ENCODE measurements around the gene TRIM40.

DNA sequence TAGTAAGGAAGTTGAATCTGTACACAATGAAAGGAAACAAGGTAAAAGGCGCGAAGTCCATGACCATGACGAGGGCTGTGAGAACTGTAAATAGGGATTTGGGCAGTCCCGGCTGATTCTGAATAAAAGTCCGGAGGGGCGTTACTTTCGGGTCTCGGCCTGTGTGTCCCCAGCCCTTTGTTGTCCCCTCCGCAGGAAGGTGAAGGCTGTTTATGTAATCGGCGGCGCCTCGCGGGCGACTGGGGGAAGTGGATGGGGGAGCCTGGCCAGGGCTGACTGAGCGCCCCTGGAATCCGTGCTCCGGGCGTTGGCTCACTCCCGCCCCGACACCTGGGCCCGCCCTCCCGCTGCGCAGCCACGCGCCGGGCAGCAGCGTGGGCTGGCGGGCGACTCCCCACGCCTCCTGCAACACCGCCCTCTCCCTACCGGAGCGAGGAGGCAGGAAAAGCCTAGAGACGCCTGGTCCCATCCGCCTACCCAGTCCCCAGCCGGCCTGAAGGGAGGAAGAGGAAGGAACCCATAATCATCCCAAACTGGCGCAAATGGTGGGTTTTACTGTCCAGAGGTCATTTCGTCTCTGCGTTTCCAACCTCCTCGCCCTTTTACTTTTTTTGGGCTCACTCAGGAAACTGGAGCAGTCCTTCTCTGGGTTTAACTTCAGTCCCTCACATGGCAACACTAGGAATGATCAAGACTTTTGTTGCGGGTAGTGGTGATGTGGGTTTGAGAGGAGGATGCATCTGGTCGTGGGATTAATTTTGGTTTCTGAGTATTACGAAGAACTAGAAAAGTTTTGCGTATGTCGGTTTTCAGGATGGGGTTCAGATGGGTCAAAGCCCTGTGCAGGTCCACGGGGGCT, 35.1 kb upstream of the TRIM40 start:
- TF ChIP-seq, protein P1, sequence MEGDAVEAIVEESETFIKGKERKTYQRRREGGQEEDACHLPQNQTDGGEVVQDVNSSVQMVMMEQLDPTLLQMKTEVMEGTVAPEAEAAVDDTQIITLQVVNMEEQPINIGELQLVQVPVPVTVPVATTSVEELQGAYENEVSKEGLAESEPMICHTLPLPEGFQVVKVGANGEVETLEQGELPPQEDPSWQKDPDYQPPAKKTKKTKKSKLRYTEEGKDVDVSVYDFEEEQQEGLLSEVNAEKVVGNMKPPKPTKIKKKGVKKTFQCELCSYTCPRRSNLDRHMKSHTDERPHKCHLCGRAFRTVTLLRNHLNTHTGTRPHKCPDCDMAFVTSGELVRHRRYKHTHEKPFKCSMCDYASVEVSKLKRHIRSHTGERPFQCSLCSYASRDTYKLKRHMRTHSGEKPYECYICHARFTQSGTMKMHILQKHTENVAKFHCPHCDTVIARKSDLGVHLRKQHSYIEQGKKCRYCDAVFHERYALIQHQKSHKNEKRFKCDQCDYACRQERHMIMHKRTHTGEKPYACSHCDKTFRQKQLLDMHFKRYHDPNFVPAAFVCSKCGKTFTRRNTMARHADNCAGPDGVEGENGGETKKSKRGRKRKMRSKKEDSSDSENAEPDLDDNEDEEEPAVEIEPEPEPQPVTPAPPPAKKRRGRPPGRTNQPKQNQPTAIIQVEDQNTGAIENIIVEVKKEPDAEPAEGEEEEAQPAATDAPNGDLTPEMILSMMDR (IDR thresholded peaks at IDR 0.05): peak in 2 of 5 experiments; percentile 2 to 25
- TF ChIP-seq EP300 (IDR thresholded peaks at IDR 0.05; ENCODE audit: low read depth) (no peak), POLR2AphosphoS5 (IDR thresholded peaks at IDR 0.05) (peak; percentile 24 to 78 (median 77))
